HG02884 (cell line): ENCODE data around the gene PTPRN2.
"Not testable (repeated sequence)": the region's sequence is repeated elsewhere in the genome, so short reads cannot be mapped to it uniquely, and the experiment has no call there.

Source experiments
- ATAC-seq: cut with Tn5 transposase; IDR thresholded peaks from one replicate; pipeline ENCODE4 v1.9.1; 2021; ENCODE audit warnings: mild to moderate bottlenecking, moderate library complexity; ENCODE audit not compliant: unreplicated experiment

PTPRN2 gene

DNA sequence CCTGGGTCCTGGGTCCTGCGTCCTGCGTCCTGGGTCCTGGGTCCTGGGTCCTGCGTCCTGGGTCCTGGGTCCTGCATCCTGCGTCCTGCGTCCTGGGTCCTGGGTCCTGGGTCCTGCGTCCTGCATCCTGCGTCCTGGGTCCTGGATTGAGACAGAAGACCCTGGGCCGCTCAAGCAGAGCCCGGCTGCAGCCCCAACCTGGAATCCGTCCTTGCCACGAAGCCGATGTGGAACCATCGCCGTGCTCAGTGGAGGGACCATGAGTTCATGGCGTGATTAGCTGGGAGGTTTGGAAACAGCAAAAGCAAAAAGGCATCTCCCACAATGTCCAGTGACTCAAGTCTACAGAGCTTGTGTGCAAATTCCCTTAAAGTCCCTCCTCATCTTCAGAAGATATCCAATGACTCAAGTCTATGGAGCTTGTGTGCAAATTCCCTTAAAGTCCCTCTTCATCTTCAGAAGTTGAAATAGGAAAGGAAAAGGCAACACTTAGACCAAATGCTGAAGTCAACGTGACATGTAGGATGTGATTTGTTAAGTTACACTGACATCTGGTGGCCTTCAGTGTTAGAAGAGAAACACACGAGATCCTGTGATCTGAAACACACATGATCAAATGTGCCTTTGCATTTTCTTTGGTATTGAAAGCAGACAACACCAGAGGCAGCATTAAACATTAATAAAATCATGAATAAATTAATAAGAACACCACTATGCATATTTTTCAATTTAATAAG lies 179.9 kb downstream of the PTPRN2 start:
- ATAC-seq = no peak

- ATAC-seq = no peak
These were observed 180.8 kb downstream of the PTPRN2 start for GRCh38 chr7:158406801-158407200.

DNA sequence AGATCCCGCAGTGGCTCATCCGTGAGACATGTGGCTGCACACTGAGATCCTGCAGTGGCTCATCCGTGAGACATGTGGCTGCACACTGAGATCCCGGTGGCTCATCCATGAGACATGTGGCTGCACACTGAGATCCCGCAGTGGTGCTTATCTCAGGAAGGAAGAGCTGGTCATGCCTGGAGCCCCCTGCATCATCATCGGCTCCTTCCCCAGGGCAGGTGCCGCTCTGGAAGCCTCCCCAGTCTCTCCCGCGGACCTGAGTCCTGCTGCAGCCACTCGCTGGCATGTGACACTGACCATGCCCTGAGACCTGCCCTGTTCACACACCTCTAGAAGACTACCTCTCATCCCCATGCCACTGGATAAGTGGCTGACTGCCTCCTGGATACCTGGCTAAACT lies 181.3 kb downstream of the PTPRN2 start:
- no peak for ATAC-seq

DNA sequence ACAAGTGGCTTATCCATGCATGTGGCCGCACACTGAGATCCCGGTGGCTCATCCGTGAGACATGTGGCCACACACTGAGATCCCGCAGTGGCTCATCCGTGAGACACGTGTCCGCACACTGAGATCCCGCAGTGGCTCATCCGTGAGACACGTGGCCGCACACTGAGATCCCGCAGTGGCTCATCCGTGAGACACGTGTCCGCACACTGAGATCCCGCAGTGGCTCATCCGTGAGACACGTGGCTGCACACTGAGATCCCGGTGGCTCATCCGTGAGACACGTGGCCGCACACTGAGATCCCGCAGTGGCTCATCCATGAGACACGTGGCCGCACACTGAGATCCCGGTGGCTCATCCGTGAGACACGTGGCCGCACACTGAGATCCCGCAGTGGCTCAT lies 181.9 kb downstream of the PTPRN2 start:
- ATAC-seq = not testable (repeated sequence)

DNA sequence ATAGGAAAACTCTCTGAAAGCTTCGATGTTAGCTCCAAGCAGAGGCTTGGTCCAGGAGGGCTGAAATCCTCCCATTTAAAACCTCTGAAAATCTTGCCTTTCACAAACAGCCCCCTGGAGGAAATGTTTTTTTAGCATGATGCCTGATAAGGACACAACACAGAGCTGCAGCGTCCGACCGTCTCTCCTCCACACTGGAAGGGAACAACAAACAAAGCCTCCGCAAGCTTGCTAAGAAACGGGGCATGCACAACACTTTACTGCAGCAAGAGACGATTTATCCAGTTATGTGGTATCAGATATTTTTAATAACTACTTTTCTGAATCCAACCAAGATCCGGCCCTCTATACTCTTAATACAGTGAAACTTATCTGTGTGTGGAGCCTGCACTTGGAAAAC lies 182.3 kb downstream of the PTPRN2 start:
- ATAC-seq = no peak

DNA sequence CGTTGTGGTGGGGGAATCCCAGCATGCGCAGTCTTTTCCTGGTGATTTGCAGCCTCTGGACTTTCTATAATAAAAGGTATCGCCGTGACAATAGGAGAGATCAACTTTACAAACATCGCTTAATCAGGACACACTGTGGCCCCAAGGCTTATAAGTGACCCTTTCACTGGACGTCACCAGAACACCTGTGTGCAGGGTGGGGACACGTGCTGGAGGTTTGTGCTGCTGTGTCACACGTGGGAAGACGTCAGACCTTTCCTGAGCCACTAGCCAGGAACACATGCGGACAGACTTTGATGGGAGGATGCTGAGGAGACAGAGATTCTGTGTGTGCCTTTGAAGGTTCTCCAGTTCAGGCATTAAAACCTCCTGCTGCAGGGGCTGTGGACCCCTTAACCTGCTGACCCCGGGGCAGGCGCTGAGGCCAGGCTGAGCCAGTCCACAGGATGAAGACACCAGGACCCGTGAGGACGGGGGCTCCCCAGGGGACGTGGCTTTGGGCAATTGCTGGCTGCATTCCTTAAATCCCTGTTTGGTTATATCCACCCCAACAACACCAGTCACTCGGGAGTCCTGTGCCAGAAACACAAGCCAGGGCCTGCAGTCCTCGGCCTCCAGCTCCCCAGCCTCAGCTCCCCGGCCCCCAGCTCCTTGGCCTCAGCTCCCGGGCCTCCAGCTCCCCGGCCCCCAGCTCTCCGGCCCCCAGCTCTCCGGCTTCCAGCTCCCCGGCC lies 183.4 kb downstream of the PTPRN2 start:
- no peak for ATAC-seq

DNA sequence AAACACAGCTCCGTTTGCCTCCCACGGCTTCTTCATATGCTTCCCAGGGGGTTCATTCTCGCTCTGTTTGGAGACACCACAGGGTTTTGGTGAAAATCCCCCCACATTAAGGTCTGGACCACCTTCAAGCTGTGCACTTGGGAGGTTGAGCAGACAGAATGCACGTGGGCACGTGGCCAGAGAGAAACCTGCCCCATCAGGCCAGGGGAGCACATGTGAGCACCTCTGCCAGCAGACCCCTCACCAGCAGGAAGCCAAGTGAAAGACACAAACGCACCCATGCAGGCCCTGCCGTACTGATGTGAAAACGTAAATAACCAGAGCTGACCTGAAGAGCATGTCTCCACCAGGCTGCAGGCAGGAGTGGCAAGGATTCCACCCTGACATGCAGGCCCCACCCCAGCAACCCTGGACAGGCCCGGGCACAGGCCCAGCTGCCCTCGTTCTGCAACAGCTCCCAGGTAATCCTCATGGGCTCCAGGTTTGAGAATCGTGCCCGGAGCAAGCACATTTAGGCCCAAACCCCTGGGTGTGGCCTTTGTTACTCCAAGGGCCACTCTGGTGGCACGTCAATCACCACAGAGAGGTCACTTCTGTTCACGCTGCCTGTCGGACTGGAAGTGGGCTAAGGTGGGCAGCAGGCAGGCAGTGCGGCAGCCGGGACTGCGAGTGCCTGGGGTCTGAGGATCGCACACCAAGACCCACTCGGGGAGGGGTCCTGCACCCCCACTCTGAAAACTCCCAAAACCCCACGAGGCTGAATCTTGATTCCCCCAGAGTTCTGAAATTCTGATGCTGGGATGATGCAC lies 184.4 kb downstream of the PTPRN2 start:
- no peak for ATAC-seq

GRCh38 chr7:158402471-158402870 lies 185.2 kb downstream of the PTPRN2 start:
- no peak for ATAC-seq

- no peak for ATAC-seq
These were observed 185.8 kb downstream of the PTPRN2 start for GRCh38 chr7:158401826-158402225.

GRCh38 chr7:158401295-158401694 lies 186.3 kb downstream of the PTPRN2 start:
- no peak for ATAC-seq

DNA sequence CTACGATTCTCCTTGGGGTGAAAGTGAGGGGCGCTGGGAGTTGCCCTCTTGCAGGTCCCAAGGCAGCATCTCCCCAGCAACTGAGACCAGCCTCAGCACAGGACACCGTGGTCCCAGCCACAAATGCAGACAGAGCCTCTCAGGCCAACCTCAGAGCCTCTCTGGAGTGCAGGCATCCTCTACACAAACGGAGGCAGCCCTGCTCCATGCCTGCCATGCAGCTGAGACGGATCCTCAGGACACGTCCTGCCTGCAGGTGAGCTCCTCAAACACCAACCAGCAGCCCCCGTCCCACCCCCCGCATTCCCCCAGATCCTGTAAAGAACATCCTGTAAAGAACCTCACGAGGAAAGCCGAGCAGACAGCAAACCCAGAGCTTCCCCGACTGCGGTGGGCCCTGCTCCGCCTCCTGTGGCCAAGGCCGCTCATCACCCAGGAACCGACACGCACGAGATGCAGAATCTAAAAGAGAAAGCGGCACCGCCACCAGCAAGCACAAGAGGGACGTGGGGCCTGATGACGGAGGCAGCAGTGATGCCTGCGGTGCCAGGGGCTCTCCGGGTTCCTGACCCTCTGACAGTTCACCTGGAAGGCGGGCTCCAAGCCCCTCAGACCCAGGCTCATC lies 186.9 kb downstream of the PTPRN2 start:
- ATAC-seq = no peak

DNA sequence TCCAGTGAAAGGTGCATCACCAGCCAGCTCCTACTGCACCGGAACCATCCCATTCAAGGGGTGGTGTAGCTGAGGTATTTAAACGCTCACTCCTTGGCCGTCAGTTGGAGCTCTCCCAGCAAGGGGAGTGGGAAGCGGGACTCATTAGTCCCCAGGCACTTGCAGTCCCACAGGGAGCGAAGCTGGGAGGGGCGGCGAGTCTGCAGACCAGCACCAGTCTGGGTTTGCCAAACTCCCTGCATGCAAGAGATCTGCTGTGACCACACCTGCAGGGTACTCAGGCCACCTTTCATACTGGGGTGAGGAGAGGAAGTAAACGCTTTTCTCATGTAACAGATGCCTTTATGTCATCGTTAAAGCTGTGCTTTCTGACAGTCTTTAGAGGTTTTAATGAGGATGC lies 187.9 kb downstream of the PTPRN2 start:
- ATAC-seq = no peak

DNA sequence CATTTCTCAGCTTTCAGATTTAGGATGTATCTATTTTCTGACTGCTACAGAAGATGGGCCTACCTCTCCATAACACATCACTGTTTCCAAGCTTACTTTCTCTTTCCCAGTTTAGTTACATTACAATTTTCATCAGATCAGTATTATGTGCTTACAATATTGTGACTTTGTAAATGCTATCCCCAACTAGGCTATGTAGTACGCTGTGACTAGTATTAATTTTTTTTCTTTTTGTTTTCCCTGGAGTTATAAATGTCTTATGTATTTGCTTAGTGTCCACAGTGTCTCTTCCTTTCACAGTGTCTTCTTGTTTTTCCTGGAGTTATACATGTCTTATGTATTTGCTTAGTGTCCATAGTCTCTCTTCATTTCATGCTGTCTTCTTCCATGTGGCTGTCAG lies 188.9 kb downstream of the PTPRN2 start:
- ATAC-seq = no peak

- ATAC-seq = no peak
These were observed 189.7 kb downstream of the PTPRN2 start for GRCh38 chr7:158397885-158398284.

- no peak for ATAC-seq
These were observed 190.4 kb downstream of the PTPRN2 start for GRCh38 chr7:158396982-158397862.

- no peak for ATAC-seq
These were observed 191.2 kb downstream of the PTPRN2 start for GRCh38 chr7:158396301-158396905.

DNA sequence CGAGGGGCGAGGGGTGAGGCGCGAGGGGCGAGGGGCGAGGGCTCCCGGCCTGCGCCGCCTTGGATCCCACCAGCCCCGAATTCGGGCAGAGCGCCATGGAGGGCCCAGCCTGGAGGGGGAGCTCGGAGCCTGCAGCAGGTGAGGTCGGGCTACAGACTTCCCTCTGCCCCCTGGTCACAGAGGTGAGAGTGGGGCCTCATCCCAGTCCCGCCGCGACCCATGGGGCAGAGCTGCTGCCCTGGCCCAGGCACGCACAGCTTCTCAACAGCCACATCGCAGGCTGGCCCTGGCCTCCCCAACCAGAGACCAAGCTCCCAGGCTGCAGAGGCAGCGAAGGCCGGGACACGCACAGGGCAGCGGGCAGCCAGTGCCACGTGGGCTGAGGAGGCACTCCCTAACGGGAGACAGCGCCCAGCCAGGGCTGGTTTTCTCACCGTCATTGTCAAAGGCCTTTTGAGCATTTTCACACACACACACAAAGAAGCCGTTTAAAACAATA lies 191.8 kb downstream of the PTPRN2 start:
- no peak for ATAC-seq

GRCh38 chr7:158395349-158395748 lies 192.3 kb downstream of the PTPRN2 start:
- ATAC-seq = no peak

DNA sequence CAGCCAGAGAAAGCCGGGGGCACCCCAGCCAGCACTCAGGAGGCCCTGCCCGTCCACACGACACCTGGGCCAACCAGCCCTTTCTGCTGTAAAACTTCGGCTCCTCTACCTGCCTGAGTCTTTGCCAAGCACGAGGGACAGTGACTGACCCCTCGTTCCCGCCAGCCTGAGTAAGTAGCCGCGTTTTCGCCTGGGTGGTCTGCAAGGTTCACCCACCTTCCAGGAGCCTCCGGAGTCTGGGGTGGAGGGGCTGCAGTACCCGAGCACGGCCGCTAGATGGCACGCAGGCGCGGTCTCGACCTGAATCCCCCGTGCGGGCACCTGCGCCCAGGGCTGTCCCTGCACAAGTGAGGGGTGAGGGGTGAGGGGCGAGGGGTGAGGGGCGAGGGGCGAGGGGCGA lies 192.7 kb downstream of the PTPRN2 start:
- ATAC-seq = no peak
